GM12891 (cell line): ENCODE data around the gene SIPA1L3.
"Not testable (repeated sequence)": the region's sequence is repeated elsewhere in the genome, so short reads cannot be mapped to it uniquely, and the experiment has no call there.

Source experiments
- POLR2A ChIP-seq: IDR thresholded peaks from 2 replicates; pipeline ENCODE4 v1.6.1; 2011; ENCODE audit warnings: low read depth, low read length, control low read depth
- POLR2AphosphoS5 ChIP-seq: IDR thresholded peaks from 2 replicates; pipeline ENCODE4 v1.6.1; 2011; ENCODE audit warnings: low read depth, low read length, control low read depth
- POU2F2 ChIP-seq: IDR thresholded peaks from 2 replicates; pipeline ENCODE4 v1.6.1; 2011; ENCODE audit warnings: low read depth, mild to moderate bottlenecking, control low read depth, low read length, moderate library complexity

DNA sequence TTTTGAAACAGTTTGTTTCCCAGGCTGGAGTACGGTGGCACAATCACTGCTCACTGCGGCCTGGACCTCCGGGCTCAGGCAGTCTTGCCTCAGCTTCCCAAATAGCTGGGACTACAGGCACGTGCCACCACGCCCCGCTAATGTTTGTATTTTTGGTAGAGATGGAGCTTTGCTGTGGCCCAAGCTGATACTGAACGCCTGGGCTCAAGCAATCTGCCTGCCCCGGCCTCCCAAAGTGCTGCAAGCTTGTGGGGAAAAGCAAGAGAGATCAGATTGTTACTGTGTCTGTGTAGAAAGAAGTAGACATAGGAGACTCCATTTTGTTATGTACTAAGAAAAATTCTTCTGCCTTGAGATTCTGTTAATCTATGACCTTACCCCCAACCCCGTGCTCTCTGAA is 41.1 kb upstream of the SIPA1L3 start:
- not testable (repeated sequence) for TF ChIP-seq POLR2A, POLR2AphosphoS5, POU2F2
